ENCODE measurements around the gene AGMO. TPM values are rescaled to one million over a fixed set of nuclear protein-coding genes. Genes with fewer than 3 reads are reported as not detected.

The AGMO gene
- polyA plus RNA-seq, 1 experiment = not detected

DNA sequence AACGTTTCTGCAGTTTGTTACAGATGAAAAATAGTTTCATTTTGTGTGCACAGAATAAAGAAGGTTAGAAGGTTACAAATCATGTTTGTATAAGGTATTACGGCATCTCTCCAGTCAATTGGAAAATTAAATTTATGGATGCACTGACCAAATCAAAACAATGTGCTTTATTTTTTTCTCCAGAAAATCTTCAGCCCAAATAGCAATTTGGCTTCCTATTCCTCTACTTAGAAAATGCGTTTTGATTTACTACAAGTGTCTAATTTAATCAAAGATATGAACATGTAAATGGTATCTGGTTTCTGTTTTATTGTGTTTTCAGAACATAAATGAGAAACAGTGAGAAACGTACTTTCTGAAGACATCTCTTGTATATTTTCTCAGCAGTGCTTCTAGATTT lies 63.4 kb downstream of the AGMO start:
- no peak overlapping the region for H3K4me3 ChIP-seq (ENCODE audit: low read depth, low read length)
- ChIA-PET CTCF (no interaction called here), POLR2A (no interaction called here)
- H3K27me3 ChIP-seq (ENCODE audit: control insufficient read depth, insufficient read depth, low read length) = no peaks in the 10 kb centered on the region
- H3K36me3 ChIP-seq (ENCODE audit: control insufficient read depth, insufficient read depth, low read length) = no peaks in the 10 kb centered on the region
- DNase-seq (ENCODE audit: low read depth) = no peak
- TF ChIP-seq, protein P1, sequence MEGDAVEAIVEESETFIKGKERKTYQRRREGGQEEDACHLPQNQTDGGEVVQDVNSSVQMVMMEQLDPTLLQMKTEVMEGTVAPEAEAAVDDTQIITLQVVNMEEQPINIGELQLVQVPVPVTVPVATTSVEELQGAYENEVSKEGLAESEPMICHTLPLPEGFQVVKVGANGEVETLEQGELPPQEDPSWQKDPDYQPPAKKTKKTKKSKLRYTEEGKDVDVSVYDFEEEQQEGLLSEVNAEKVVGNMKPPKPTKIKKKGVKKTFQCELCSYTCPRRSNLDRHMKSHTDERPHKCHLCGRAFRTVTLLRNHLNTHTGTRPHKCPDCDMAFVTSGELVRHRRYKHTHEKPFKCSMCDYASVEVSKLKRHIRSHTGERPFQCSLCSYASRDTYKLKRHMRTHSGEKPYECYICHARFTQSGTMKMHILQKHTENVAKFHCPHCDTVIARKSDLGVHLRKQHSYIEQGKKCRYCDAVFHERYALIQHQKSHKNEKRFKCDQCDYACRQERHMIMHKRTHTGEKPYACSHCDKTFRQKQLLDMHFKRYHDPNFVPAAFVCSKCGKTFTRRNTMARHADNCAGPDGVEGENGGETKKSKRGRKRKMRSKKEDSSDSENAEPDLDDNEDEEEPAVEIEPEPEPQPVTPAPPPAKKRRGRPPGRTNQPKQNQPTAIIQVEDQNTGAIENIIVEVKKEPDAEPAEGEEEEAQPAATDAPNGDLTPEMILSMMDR (IDR thresholded peaks at IDR 0.05; ENCODE audit: insufficient read depth, low read depth, low read length) = no peak

DNA sequence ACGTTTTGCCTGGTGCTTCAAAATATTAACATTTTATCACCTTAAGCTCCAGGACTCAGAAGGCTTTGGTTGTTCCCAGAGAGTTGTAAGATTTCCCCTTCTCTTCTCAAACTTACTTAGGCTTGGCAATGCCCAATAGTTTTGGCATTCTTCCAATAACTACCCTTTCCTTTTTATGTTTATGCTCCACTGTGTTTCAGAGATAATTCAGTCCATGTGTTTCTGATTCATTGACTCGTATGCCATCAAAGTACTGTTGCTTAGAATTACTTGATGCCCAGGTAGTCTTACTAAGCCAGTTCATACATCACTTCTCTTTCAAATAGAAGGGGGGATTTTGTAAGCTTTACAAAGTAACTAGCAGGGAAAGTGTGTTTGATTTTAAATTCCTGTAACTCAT lies 66.6 kb downstream of the AGMO start:
- H3K4me3 ChIP-seq (ENCODE audit: low read depth, low read length) = no peak overlapping the region
- H3K36me3 ChIP-seq (ENCODE audit: control insufficient read depth, insufficient read depth, low read length) = no peaks in the 10 kb centered on the region
- TF ChIP-seq, protein P1 (IDR thresholded peaks at IDR 0.05; ENCODE audit: insufficient read depth, low read depth, low read length) = no peak
- H3K27me3 ChIP-seq (ENCODE audit: control insufficient read depth, insufficient read depth, low read length) = no peaks in the 10 kb centered on the region
- DNase-seq (ENCODE audit: low read depth) = no peak
- CTCF ChIA-PET = no interaction called here
- POLR2A ChIA-PET = no interaction called here

DNA sequence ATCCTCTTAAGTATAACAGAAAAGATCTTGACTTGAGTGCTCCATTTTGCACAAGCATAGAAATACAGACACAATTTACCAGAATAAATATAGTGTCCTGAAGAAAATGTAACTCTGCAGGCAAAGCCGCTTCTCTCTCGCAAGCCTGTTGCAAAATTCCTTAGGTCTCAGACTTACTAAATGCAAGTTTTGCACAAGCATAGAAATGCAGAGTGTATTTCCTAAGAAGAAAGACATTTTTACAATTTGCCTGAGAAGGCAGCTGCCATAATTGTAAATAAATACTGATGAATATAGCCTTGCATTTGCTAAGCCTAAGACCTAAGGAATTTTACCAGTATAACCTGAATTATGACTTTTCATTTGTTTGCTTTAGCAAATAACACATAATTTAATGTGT lies 67.1 kb downstream of the AGMO start:
- CTCF ChIA-PET = no interaction called here
- H3K36me3 ChIP-seq (ENCODE audit: control insufficient read depth, insufficient read depth, low read length) = no peaks in the 10 kb centered on the region
- TF ChIP-seq, protein P1 (IDR thresholded peaks at IDR 0.05; ENCODE audit: insufficient read depth, low read depth, low read length) = no peak
- POLR2A ChIA-PET = no interaction called here
- H3K4me3 ChIP-seq (ENCODE audit: low read depth, low read length) = no peak overlapping the region
- no peaks in the 10 kb centered on the region for H3K27me3 ChIP-seq (ENCODE audit: control insufficient read depth, insufficient read depth, low read length)
- no peak for DNase-seq (ENCODE audit: low read depth)

DNA sequence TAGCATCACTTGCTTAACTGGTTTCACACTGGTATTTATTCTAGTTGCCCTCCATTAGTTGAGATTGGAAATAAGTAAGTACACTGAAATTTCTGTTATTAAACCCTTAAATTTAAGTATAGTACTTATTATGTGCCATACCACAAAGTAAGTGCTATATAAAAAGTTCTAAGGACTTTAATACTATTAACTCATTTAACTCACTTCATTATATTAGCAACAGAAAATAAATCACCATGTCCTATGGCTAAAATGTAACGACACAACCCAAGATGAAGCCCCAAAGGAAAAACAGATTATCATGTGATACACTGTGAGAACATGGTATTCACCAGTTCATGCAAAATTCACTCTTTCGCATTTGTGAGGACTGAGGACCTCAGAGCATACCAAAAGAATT lies 70.5 kb downstream of the AGMO start:
- no peaks in the 10 kb centered on the region for H3K27me3 ChIP-seq (ENCODE audit: control insufficient read depth, insufficient read depth, low read length)
- CTCF ChIA-PET = no interaction called here
- H3K36me3 ChIP-seq (ENCODE audit: control insufficient read depth, insufficient read depth, low read length) = no peaks in the 10 kb centered on the region
- POLR2A ChIA-PET = no interaction called here
- no peak for DNase-seq (ENCODE audit: low read depth)
- no peak overlapping the region for H3K4me3 ChIP-seq (ENCODE audit: low read depth, low read length)
- TF ChIP-seq, protein P1 (IDR thresholded peaks at IDR 0.05; ENCODE audit: insufficient read depth, low read depth, low read length) = no peak

DNA sequence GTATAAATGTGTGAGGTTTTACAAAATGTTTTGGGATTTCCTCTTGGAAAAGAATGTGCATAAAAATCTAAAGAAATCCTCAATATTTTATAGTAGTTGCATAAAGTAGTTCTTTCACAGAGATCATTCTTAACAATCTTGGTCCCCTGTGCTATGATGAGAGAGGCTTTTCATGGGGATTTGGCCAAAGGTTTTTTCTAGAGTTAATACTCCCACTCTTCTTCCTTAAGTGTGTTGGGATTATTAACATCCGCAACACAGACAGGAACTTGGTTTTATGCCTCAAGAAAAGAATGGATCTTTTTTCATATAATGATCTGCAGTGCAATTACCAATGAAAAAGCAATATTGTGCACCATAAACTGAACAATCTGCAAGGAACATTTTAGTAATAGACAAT lies 71.5 kb downstream of the AGMO start:
- ChIA-PET POLR2A (no interaction called here), CTCF (no interaction called here)
- DNase-seq (ENCODE audit: low read depth) = no peak
- Histone ChIP-seq H3K27me3 (ENCODE audit: control insufficient read depth, insufficient read depth, low read length) (no peaks in the 10 kb centered on the region), H3K4me3 (ENCODE audit: low read depth, low read length) (no peak overlapping the region), H3K36me3 (ENCODE audit: control insufficient read depth, insufficient read depth, low read length) (no peaks in the 10 kb centered on the region)
- TF ChIP-seq, protein P1 (IDR thresholded peaks at IDR 0.05; ENCODE audit: insufficient read depth, low read depth, low read length) = no peak
